Measurements from ENCODE around the gene DLX6.

DLX6 gene

DNA sequence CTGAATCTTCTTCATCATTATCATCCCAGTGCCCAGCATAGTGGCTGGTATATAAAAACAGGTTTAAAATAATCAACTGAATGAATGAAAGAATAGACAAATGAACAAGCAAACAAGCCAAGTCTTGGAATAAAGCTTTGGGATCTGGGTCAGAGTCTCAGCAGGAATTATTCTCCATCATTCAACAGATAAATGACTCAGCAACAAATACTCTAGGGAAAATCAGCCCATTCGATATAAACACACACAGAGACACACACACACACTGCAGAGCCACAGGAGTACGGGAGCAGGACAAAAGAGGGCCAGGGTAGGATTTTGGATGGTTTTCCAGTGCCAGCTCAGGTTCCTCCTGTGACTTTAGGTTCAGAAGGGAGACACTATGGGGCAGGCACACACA is 29.2 kb upstream of the DLX6 start:
- H3K4me3 ChIP-seq (replicated peaks; ENCODE audit: low read depth, low read length): no peak overlapping the region
- no peak for DNase-seq (ENCODE audit: extremely low read depth, low read depth)
- TF ChIP-seq CTCF (IDR thresholded peaks at IDR 0.05; ENCODE audit: low read depth, low read length, missing control alignments): no peak

DNA sequence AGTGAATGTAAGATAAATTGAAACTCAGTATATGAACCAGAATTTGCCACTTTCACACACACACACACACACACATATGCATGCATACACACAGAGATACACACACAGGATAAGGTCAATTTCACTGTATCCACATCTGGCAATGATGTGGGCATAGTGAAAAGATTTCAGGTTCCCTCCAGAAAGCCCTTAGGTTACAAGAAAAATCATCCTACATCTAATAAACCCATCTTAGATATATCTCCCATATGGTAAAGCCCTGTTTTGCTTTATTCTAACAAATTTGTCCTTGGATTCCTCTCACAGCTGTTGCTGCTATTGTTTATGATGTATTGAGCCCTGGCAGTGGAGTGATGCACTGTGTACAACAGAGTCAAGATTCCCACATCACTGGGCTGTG is 27.9 kb upstream of the DLX6 start:
- H3K4me3 ChIP-seq (replicated peaks; ENCODE audit: low read depth, low read length): no peak overlapping the region
- no peak for TF ChIP-seq CTCF (IDR thresholded peaks at IDR 0.05; ENCODE audit: low read depth, low read length, missing control alignments)
- no peak for DNase-seq (ENCODE audit: extremely low read depth, low read depth)

DNA sequence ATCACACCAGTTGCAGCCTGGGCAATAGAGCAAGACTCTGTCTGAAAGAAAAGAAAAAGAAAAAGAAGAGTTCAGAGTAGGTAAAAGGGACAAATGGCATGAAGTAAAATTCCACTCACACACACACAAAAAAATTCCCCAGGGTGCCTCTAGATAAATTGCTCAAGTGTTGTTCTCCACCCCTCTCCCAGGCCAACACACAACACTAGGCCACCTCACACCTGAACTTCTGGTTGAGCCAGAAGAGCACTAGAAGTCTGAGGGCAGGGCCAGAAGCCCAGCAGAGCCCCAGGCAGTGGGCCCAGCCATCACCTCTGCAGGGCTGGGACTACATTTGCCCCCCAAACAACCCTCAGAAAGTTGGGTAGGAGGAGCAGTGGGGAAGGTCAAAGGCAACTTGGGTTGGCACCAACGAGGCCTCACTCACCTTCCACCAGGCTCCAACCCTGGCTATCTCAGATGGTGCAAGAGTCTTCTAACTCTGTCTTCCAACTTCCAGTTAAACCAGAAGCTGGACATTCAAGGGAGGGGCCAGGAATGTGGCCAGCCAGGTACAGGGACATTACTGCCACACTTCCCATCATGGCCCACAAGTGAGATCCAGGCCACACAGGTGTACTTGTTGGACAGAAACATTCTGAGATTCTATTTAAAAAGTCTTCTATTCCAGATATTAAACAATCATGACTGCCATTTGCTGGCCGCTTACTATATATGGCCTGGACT is 25.6 kb upstream of the DLX6 start:
- DNase-seq (ENCODE audit: extremely low read depth, low read depth): no peak
- H3K4me3 ChIP-seq (replicated peaks; ENCODE audit: low read depth, low read length): no peak overlapping the region
- TF ChIP-seq CTCF (IDR thresholded peaks at IDR 0.05; ENCODE audit: low read depth, low read length, missing control alignments): no peak

GRCh38 chr7:96982586-96982985 is 22.8 kb upstream of the DLX6 start:
- TF ChIP-seq CTCF (IDR thresholded peaks at IDR 0.05; ENCODE audit: low read depth, low read length, missing control alignments): no peak
- no peak overlapping the region for H3K4me3 ChIP-seq (replicated peaks; ENCODE audit: low read depth, low read length)
- DNase-seq (ENCODE audit: extremely low read depth, low read depth): no peak

GRCh38 chr7:96985992-96986391 is 19.4 kb upstream of the DLX6 start:
- no peak for DNase-seq (ENCODE audit: extremely low read depth, low read depth)
- no peak for TF ChIP-seq CTCF (IDR thresholded peaks at IDR 0.05; ENCODE audit: low read depth, low read length, missing control alignments)
- no peak overlapping the region for H3K4me3 ChIP-seq (replicated peaks; ENCODE audit: low read depth, low read length)

DNA sequence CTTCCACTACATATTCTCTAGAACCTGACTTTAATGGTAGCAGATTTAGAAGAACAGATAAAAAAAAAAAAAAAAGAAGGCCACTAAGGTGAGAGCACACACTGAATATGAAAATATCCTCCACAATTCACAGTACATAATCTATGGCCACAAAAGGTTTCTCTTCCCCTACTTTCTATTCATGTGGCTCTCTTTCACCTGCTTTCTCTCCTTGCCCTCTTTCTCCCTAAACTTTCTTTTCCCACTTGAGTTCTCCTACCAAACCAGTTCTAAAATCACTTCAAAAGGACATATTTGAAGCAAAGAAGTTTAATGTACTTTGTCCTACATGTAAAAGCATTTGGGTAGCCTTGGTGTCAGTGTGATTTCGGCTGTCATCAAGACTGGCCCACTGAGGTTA is 18.5 kb upstream of the DLX6 start:
- no peak for DNase-seq (ENCODE audit: extremely low read depth, low read depth)
- no peak for TF ChIP-seq CTCF (IDR thresholded peaks at IDR 0.05; ENCODE audit: low read depth, low read length, missing control alignments)
- H3K4me3 ChIP-seq (replicated peaks; ENCODE audit: low read depth, low read length): no peak overlapping the region

GRCh38 chr7:96987719-96988118 is 17.6 kb upstream of the DLX6 start:
- no peak for TF ChIP-seq CTCF (IDR thresholded peaks at IDR 0.05; ENCODE audit: low read depth, low read length, missing control alignments)
- DNase-seq (ENCODE audit: extremely low read depth, low read depth): no peak

More at GRCh38 chr7:96987719-96988118, 17.6 kb upstream of the DLX6 start:
- H3K4me3 ChIP-seq (replicated peaks; ENCODE audit: low read depth, low read length): no peak overlapping the region

Data from HFF-Myc (cell line).